ENCODE data around the gene PDILT.

Gene PDILT

DNA sequence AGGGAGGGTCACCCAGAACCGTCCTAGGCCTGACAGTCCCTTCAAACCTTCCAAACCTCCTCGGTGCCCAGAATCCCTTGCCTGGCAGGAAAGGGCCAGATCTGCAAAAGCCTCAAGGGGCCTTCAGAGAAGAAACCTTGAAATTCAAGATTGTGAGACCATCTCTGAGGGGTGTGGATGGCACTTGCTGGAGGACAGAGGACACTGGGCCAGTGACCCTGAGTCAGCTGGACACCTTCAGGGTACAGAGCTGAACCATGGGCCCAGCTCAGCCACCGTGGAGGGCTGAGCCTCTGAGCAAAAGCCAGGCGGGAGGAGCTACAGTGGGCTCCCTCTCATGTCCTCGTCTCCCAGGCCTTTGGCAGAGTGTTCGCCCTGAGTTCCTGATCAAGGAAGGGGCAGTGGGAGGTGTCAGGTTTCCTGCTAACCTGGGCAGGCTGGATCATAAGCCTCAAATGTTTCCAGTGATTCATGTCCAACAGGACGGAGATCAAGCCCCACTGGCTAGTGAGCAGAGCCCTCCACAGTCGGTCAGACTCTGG is 3.0 kb downstream of the PDILT start:
- DNase-seq (ENCODE audit: low spot score): no peak

DNA sequence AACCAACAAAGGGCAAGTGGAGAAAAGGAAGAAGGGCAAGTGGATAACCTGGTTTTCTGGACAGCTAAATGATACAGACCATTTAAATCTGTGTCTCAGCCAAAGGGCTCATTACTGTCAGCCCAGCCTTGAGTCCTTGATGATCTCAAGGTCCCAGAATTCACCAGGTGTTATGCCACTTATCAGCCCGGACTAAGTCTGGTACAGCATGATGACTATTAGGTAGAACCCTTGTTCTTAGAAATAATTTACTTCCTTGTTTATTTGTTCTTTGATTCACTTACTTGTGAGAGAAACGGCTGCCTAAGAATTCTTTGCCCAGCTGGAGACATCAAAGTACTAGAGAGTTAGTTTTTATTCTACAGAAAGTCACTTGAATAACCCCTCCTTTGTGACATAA is 3.5 kb downstream of the PDILT start:
- DNase-seq (ENCODE audit: low spot score): no peak

DNA sequence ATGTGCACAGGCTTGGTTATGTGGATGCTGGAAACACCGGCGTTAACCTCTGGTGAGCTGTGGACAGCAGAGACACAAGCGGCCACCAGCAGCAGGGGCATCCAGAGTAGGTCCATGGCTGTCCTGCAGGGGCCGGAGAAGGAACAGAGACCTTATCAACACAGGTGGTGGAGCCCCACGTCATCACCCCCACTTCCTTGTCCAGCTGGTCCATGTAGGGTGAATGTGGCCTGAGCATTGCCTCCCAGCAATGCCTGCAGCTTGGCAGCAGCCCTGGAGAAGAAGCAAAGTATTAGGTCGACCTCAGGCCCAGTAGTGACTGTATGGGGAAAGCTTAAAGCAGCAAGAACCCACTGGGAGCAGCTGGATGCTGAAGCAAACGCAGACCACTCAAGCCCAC is 5.4 kb downstream of the PDILT start:
- DNase-seq (ENCODE audit: low spot score): no peak

DNA sequence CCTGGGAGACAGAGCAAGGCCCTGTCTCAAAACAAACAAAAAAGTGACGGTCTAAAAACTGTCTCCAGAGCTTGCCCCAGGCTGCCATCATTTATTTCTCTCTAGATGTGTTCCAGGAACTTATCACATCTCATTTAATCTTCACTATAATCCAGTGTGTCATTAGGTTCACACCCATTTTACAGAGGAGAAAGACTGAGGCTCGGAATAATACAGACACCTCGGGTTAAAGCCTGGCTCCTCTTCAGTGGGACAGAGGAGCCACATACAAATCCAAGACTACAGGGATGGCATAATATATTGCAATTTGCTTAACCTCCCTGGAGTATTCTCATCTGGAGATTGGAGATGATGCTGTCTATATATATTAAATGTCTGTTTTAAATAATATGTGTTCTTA is 5.9 kb downstream of the PDILT start:
- DNase-seq (ENCODE audit: low spot score): no peak

DNA sequence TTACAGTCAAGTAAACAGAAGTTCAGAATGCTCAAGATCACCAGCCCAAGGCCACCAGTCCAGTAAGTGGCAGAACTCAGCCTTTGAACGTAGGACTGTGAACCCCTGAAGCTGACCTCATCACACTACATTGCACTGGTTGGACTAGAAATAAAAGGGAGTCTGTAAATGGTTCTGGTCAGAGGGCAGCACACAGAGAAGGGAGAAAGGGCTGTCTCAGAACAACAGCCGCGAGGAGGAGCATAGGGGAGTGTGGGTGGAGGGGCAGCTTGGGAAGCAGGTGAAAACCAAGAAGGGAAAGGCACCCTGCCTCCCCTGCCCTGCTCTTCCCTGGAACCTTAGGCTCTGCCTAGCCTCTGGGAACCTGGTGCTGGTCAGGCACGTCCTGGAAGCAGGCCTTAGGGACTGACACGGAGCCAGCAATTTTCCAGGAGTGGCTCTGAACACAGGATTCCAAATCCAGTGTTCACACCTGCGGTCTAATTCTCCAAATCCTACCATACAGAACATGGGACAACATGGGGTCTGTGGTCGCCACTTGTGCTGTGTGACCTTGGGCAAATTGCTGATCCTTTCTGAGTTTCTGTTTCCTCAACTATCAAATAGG is 7.0 kb downstream of the PDILT start:
- no peak for DNase-seq (ENCODE audit: low spot score)

DNA sequence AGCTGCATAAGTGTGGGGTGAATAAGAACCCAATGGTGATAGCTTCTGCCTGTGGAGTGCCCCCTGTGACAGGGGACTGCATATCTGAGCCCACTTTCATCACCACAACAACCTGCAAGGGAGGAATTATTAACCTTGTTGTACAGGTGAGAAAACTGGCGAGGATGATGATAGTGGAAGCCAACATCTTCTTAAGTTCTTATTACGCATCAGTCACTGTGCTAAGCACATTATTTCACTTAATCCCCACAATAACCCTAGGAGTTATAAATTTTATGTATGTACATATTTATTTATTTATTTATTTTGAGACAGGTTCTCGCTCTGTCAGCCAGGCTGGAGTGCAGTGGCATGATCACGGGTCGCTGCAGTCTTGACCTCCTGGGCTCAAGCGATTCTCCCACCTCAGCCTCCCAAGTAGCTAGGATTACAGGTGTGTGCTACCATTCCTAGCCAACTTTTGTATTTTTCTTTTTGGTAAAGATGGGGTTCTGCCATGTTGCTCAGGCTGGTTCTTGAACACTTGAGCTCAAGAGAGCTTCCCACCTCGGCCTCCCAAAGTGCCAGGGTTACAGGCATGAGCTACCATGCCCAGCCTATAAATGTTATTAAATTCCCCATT is 7.6 kb downstream of the PDILT start:
- DNase-seq (ENCODE audit: low spot score): no peak

DNA sequence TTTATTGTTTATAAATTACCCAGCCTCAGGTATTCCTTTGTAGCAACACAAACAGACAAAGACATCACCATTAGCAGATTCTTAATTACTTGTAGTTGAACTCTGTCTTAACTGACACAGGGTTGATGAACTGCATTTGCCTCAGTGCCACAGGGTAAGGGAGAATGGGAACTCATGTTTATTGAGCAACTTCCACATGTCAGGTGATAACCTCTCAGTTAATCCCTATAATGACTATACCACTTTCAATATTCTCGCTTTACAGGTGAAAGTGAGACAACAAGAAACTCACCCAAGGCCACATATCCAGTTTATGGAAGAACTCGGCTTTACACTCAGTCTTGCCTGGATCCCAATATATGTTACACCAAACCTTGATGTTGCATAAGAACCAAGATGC is 8.6 kb downstream of the PDILT start:
- no peak for DNase-seq (ENCODE audit: low spot score)

DNA sequence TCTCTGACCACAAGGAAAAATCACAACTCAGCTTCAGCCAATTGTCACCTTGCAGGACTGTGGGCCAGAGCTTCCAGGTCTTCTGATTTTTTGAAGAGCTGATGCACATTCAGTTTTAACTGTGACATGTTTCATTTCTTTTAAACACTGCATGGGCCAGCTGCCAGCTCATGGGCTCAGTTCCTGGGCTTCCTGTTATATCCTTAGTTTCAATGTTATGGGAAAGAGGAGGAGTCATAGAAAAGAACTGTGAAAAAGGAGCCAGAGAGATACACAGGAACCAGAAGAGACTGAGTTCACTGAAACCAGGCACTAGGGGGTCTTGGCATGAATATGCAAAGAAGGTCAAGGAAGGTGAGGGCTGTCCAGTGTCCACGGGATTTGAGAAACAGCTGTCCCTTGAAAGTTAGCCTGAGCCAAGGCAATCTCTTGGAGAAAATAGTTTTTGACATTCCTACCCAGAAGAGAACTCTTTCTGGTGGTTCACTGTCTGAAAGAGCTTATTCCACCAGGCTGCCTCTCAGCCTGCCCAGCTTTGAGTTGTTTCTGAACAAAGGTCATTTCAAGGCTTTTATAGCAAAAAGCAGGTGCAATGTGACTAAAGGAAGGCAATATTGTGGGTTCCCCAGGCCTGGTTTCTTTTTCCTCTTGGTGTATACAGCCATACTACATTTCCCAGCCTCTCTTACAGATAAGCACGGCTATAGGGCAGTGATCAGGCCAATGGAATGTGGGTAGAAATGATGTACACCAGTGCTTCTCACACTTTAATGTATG is 10.5 kb downstream of the PDILT start:
- DNase-seq (ENCODE audit: low spot score): no peak

DNA sequence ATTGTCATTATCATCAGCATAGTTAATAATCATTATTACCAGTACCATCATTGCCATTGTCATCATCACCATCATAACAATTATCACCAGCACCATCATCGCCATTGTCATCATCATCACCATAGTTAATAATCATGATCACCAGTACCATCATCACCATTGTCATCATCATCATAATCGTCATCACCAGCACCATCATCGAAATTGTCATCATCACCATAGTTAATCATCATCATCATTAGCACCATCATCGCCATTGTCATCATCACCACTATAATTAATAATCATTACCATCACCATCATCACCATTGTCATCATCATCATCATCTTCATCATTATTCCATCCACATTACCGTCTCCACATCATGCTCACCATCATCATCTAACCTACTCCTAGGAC is 13.5 kb downstream of the PDILT start:
- DNase-seq (ENCODE audit: low spot score): no peak

DNA sequence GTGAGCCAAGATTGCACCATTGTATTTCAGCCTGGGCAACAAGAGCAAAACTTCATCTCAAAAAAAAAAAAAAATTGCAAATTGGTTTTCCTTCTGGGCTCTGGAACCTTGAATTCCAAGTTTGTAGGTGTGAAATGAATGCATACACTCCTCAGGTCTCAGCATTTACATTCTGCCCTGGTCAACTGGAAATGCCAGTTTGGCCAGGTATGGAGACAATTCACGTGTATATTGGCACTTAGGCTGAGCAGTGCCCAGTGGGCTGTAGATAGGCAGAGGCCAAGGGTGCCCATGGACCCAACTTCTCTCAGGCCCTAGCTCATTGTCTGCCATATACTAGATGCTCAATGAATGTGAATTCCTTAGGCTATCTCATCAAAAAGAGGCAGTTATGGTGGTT is 15.7 kb downstream of the PDILT start:
- no peak for DNase-seq (ENCODE audit: low spot score)

DNA sequence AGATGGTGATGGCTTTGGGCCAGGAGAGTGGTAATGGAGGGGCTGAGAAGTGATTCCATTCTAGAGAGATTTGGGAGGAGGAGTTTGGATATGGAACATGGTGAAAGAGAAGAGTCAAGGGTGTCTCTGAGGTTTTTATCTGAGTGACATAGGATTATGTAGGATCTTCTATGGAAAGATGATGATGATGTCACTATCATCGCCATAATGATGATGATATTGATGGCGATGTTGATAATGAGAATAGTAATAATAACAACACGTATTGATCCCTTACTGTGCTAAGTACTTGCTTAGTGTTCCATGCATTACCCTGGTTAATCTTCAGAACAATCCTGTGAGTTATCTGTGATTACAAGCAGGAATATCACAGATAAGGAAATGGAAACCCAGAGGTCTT is 16.6 kb downstream of the PDILT start:
- no peak for DNase-seq (ENCODE audit: low spot score)

DNA sequence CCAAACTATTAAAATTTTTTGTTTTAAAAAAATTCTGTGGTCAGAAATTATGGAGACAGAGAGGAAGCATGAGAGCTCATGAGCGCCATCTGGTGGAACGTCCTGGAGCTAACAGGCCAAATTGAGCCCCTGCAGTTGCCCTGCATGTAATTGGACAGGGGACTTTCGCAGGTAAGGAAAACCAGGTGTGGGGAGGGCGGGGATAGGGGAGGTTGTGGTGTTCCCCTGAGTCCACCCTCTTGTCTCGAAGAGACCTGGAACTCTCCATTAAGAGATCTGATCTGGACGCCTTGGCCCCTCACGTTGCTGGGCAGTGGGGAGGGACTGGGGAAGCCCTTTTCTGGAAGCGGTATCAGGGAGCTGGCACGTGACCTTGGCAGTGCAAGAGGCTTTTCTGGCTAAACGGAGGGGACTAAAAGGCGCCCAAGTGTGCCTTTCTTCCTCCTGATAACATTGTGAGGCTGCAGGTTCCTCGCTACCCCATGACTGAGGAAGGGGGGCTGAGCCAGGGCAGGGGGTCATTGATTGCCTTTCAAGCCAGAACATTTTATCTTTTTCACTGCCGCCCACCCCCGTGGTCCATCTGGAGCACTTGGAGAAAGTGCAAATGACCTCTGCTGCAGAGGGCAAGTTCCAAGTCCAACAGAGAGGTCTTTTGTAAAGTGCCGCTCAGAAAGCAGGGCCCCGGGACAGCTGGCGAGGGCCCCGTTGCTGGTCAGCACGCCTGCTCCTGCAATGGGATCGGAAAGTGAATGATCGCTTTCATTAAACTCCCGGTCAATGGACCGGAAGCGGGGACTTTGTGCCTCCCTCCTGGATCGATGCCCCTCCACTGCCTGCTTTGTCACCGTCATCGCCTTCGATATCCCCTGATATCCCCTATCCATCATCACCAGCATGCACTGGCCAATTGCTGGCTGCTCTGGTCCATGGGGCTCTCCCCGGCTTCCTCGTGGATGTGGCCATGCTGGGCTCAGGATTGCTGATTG is 18.4 kb downstream of the PDILT start:
- peak; percentile 71 for DNase-seq (ENCODE audit: low spot score)

DNA sequence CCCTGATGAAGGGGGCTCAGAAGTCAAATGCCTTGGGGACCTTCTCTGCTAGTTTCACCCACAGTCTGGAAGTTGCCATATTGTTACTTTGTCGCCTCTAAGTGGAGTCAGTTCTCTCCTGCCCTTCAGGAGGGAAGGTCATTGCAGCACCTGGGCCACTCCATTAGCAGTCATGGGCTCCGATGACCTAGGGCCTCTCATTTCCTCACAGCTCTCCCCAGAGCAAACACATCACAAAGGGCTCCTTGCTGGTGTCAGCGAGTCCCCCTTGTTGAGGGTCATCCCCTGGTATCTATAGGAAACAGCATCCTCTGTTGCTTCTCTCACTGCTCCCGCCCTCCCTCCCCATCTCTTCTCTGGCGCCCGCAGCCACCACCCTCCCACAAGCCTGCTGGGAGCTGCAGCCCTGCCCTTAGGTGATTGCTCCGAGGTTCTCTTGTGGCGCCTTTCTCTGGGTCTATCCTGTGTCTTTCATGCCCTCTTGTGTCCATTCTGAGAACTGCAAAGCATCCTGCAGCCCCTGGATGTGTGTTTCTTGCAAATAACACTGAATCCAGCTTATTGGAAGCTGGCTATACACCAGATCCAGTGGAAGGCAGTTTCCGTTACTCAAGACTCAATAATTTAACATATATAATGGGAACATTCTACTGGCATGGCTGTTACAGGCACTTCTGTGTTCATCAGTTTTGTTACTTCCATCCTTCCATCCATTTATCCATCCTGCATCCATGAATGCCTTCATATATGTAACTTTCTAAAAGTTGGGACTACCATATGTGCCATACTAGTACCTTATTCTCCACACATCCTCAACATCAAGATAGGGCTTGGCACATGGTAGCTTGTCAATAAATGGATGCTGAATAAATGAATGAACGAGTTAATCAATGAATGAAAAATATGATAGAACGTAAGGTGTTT is 21.2 kb downstream of the PDILT start:
- DNase-seq (ENCODE audit: low spot score): peak; percentile 66

DNA sequence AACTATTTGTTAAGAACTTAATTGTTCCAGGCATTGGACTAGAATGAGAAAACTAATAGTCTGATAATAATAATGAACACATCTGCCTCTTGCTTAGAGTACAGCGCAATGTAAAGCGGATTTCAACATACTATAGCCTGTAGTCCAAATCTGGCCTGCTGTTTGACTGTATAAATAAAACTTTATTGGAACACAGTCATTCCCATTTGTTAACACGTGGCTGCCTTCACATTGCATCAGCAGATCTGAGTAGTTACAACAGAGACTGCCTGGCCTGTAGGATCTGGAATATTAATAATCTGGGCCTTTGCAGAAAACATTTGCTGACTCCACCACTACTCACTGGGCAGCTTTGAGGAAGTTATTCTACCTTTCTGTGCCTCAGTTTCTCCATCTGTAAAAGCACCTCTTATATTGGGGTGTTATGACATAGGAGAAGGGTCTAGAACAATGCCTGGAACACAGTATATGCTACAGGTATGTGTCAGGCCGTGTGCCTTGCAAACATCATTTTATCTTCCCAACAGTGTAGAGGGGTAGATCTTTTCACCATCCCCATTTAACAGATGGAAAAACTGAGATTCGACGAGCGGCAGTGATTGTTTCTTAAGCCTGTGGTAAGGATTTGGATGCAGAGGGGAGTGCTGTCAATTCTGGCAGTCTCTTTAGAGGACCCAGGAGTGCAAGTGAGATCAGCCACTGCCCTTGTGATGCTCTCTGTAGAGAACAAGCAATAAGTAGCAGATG is 22.2 kb downstream of the PDILT start:
- no peak for DNase-seq (ENCODE audit: low spot score)

DNA sequence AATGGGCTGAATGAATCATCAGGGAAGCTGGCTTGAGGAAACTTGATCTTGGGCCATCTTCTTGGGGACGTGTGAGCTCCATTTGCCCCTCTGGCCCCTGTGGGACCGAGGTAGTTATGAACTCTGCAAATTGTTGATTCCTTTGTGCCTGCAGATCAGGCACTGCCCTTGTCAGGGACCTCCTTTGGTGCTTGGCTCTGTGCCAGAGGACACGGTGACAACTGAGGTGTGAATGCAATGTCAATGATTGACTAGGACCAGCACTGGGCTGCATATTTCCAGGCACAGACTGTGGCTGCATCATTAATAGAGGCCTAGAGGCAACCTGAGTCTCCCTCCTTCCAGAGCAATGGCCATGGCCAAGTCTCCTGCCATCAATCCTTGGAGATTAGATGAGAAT is 23.8 kb downstream of the PDILT start:
- DNase-seq (ENCODE audit: low spot score): no peak

DNA sequence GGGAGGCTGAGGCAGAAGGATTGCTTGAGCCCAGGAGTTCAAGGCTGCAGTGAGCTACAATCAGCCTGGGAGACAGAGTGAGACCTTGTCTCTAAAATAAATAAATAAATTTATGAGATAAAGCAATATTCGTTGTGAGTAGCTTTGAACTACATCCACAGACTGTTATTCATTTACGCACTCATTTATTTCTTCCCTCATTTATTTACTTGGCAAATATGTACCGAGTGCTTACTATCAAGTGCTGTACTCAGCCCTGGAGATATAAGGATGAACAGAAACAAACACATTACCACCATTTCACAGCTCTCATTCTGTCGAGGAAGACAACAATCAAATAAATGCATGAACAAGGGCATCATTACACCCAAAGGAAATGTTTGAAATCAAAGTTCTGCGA is 27.4 kb downstream of the PDILT start:
- no peak for DNase-seq (ENCODE audit: low spot score)

DNA sequence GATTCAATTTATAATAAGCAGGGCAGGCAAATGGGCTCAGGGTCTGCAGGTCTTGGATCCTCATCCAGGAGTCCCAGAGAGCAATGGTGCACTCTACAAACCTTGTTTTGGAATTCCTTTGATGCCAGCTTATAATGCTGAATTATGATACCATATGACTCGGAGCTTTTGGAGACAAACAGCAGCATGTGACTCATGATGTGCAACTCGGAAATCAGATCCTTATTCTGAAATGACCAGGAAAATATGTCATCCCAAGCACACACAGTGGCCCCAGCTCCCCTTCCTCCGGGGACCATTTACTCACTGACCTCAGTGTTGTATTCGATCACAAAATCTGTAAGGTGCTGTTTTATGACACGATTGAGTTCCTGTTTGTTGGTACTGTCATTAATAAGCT is 31.8 kb downstream of the PDILT start:
- no peak for DNase-seq (ENCODE audit: low spot score)

DNA sequence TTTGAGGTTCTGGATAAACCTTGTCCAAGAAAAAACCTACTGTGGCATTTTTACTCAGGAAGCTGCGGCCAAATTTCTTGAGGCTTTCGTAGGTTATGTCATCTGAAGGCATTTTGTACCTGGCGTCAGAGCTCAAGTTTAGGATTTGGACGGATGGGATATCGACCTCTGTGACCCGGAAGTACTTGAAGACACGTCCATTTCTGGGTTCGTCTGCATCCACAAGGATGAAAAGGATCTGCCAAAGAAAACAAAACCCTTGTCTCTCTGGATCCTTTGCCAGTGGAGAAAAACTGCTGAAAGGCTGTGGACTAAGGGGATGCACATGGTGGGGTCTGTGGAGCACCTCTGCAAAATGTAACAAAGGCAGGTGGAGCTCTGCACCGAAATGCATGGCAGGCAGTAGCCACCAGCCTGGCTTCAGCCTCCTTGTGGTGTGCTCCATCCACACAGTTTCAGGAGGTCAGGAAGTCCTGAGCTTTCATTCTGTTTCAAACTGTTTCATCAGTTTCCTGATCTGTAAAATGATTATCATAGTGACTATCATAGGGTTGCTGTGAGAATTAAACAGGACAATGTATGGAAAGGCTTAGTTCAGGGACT is 35.0 kb downstream of the PDILT start:
- no peak for DNase-seq (ENCODE audit: low spot score)

DNA sequence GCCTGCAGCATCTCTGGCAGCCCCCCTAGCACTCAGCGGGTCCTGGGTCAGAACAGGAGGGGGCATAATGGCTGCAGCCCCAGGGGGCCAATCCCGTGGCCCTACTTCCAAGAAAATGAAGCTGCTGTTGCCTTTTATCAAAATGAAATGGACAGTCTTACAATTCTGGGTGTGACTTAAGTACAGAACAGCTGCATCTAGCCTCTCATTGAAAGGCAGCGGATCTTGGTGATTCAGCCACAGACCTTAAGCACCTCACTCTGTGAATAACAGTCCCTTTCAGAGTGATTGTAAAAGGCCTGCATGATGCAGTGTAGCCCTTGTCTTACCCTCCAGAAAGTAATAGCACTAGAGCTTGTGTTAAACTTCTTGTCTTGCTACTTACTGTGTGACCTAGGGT is 40.5 kb downstream of the PDILT start:
- no peak for DNase-seq (ENCODE audit: low spot score)

DNA sequence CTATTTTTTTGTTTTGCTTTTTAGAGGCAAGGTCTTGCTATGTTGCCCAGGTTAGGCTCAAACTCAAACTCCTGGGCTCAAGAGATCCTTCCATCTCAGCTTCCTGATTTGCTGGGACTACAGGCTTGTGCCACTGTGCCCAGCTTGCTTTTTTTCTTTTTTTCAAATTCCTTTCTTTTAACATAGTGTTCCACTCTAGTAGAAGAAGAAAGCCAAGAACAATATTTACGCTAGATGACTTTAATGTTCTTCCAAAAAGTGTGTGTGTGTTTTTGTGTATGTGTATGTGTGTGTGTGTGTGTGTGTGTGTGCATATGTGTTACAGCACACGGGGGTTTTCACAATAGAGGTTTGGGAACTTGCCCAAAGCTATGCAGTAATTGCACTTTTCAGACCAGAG is 41.3 kb downstream of the PDILT start:
- no peak for DNase-seq (ENCODE audit: low spot score)

Measured in AG08395 (cell line).